ENCODE measurements around the gene TAL2. TPM values are rescaled to one million over a fixed set of nuclear protein-coding genes. Genes with fewer than 3 reads are reported as not detected.

Gene TAL2
- total RNA-seq, 8 experiments from 2014 or later: 0.38 to 1.8 (median 0.71) TPM; not detected in 1

GRCh38 chr9:105679257-105680022, 17.2 kb downstream of the TAL2 start:
- Histone ChIP-seq H3K27ac (no peak overlapping the region), H3K4me1 (replicated peaks in 1 of 2) (peaks cover 0 to 13% of the 10 kb centered on the region in 2 donors), H3K4me3 (no peak overlapping the region)
- ATAC-seq (replicated peaks in 6 of 8): peak in 2 of 8 experiments; percentile 21 to 90
- in situ Hi-C loops (cut with MboI; ENCODE audit: low pct_unique_long_range_greater_than_20kb in 2 of 9, low sequenced_read_pairs in 9 of 9, unreplicated experiment in 9 of 9): no loop called here
- WGBS, 10 experiments: 49 to 100% (median 85%) methylated on average over 2 to 8 of the region's 8 CpGs

GRCh38 chr9:105681313-105681712, 19.1 kb downstream of the TAL2 start:
- in situ Hi-C loops (cut with MboI; ENCODE audit: low pct_unique_long_range_greater_than_20kb in 2 of 9, low sequenced_read_pairs in 9 of 9, unreplicated experiment in 9 of 9): no loop called here
- ATAC-seq (replicated peaks in 6 of 8): no peak
- Histone ChIP-seq H3K4me3 (no peak overlapping the region), H3K4me1 (replicated peaks in 1 of 2) (peaks cover 0 to 13% of the 10 kb centered on the region in 2 donors), H3K27ac (no peak overlapping the region)
- 60 to 100% (median 100%) methylated on average over 1 to 2 of the region's 2 CpGs; no CpG with 5 or more reads in 1 of the 10 experiments for WGBS, 10 experiments

GRCh38 chr9:105681724-105682123, 19.5 kb downstream of the TAL2 start:
- in situ Hi-C loops (cut with MboI; ENCODE audit: low pct_unique_long_range_greater_than_20kb in 2 of 9, low sequenced_read_pairs in 9 of 9, unreplicated experiment in 9 of 9): no loop called here
- peak in 2 of 8 experiments; percentile 35 to 36 for ATAC-seq (replicated peaks in 6 of 8)
- Histone ChIP-seq H3K4me1 (replicated peaks in 1 of 2) (peaks cover 0 to 9% of the 10 kb centered on the region in 2 donors), H3K27ac (no peak overlapping the region), H3K4me3 (no peak overlapping the region)
- 80 to 100% (median 100%) methylated on average over 1 of the region's 1 CpG; no CpG with 5 or more reads in 6 of the 10 experiments for WGBS, 10 experiments

GRCh38 chr9:105683688-105684275, 21.5 kb downstream of the TAL2 start:
- in situ Hi-C loops (cut with MboI; ENCODE audit: low pct_unique_long_range_greater_than_20kb in 2 of 9, low sequenced_read_pairs in 9 of 9, unreplicated experiment in 9 of 9): no loop called here
- H3K27ac ChIP-seq: no peak overlapping the region
- no peaks in the 10 kb centered on the region for H3K4me1 ChIP-seq (replicated peaks in 1 of 2)
- ATAC-seq (replicated peaks in 6 of 8): no peak
- no peak overlapping the region for H3K4me3 ChIP-seq
- 20 to 100% (median 75%) methylated on average over 1 of the region's 1 CpG; no CpG with 5 or more reads in 3 of the 10 experiments for WGBS, 10 experiments

GRCh38 chr9:105686936-105687335, 24.7 kb downstream of the TAL2 start:
- in situ Hi-C loops (cut with MboI; ENCODE audit: low pct_unique_long_range_greater_than_20kb in 2 of 9, low sequenced_read_pairs in 9 of 9, unreplicated experiment in 9 of 9): no loop called here
- WGBS, 10 experiments: 33 to 94% (median 77%) methylated on average over 1 to 4 of the region's 4 CpGs; no CpG with 5 or more reads in 4 of the 10 experiments
- Histone ChIP-seq H3K4me3 (no peak overlapping the region), H3K27ac (no peak overlapping the region), H3K4me1 (replicated peaks in 1 of 2) (no peaks in the 10 kb centered on the region)
- ATAC-seq (replicated peaks in 6 of 8): no peak

GRCh38 chr9:105690742-105691141, 28.5 kb downstream of the TAL2 start:
- no peak overlapping the region for H3K4me3 ChIP-seq
- no peak overlapping the region for H3K27ac ChIP-seq
- peaks cover 0 to 7% of the 10 kb centered on the region in 2 donors for H3K4me1 ChIP-seq (replicated peaks in 1 of 2)
- no peak for ATAC-seq (replicated peaks in 6 of 8)
- 0 to 65% (median 50%) methylated on average over 1 to 2 of the region's 2 CpGs; no CpG with 5 or more reads in 1 of the 10 experiments for WGBS, 10 experiments
- in situ Hi-C loops (cut with MboI; ENCODE audit: low pct_unique_long_range_greater_than_20kb in 2 of 9, low sequenced_read_pairs in 9 of 9, unreplicated experiment in 9 of 9): no loop called here

- Histone ChIP-seq H3K4me3 (peak overlapping the region; percentile 60 to 93 (median 71)), H3K27ac (peak overlapping the region in 1 of 2 donors; percentile 85), H3K4me1 (replicated peaks in 1 of 2) (peaks cover 0 to 12% of the 10 kb centered on the region in 2 donors)
- in situ Hi-C loops (cut with MboI; ENCODE audit: low pct_unique_long_range_greater_than_20kb in 2 of 9, low sequenced_read_pairs in 9 of 9, unreplicated experiment in 9 of 9): no loop called here
- ATAC-seq (replicated peaks in 6 of 8): peak in 2 of 8 experiments; percentile 1 to 3
- 0 to 37% (median 11%) methylated on average over 4 to 15 of the region's 15 CpGs for WGBS, 10 experiments
Measured at GRCh38 chr9:105693435-105694189, 31.4 kb downstream of the TAL2 start.

- peak; percentile 85 to 95 (median 94) for ATAC-seq (replicated peaks in 6 of 8)
- in situ Hi-C loops (cut with MboI; ENCODE audit: low pct_unique_long_range_greater_than_20kb in 2 of 9, low sequenced_read_pairs in 9 of 9, unreplicated experiment in 9 of 9): no loop called here
- H3K4me1 ChIP-seq (replicated peaks in 1 of 2): peaks cover 0 to 16% of the 10 kb centered on the region in 2 donors
- peak within 1 kb of the TSS; percentile 40 to 85 for H3K27ac ChIP-seq
- 0 to 3% (median 0%) methylated on average over 1 to 7 of the region's 65 CpGs; no CpG with 5 or more reads in 7 of the 10 experiments for WGBS, 10 experiments
- peak within 1 kb of the TSS; percentile 60 to 93 (median 71) for H3K4me3 ChIP-seq
Measured at GRCh38 chr9:105694190-105694847, 32.1 kb downstream of the TAL2 start, which contains the start of gene TMEM38B. TMEM38B (plus strand) TSS chr9:105694541; CDS start chr9:105694661, 120 bp downstream.

- peaks cover 0 to 16% of the 10 kb centered on the region in 2 donors for H3K4me1 ChIP-seq (replicated peaks in 1 of 2)
- WGBS, 10 experiments: 0 to 33% (median 0%) methylated on average over 1 to 20 of the region's 42 CpGs; no CpG with 5 or more reads in 2 of the 10 experiments
- in situ Hi-C loops (cut with MboI; ENCODE audit: low pct_unique_long_range_greater_than_20kb in 2 of 9, low sequenced_read_pairs in 9 of 9, unreplicated experiment in 9 of 9): no loop called here
- peak overlapping the region; percentile 60 to 93 (median 71) for H3K4me3 ChIP-seq
- peak; percentile 66 to 80 (median 74) for ATAC-seq (replicated peaks in 6 of 8)
- peak overlapping the region in 1 of 2 donors; percentile 85 for H3K27ac ChIP-seq
Measured at GRCh38 chr9:105694848-105695581, 32.8 kb downstream of the TAL2 start.

- Histone ChIP-seq H3K4me1 (replicated peaks in 1 of 2) (peaks cover 0 to 16% of the 10 kb centered on the region in 2 donors), H3K27ac (no peak overlapping the region), H3K4me3 (peak overlapping the region in 2 of 5 donors; percentile 69 to 93)
- 63 to 100% (median 95%) methylated on average over 2 to 11 of the region's 12 CpGs; no CpG with 5 or more reads in 1 of the 10 experiments for WGBS, 10 experiments
- no peak for ATAC-seq (replicated peaks in 6 of 8)
- in situ Hi-C loops (cut with MboI; ENCODE audit: low pct_unique_long_range_greater_than_20kb in 2 of 9, low sequenced_read_pairs in 9 of 9, unreplicated experiment in 9 of 9): no loop called here
Measured at GRCh38 chr9:105696219-105696793, 34.0 kb downstream of the TAL2 start.

GRCh38 chr9:105697871-105698270, 35.6 kb downstream of the TAL2 start:
- Histone ChIP-seq H3K27ac (no peak overlapping the region), H3K4me1 (replicated peaks in 1 of 2) (peaks cover 0 to 16% of the 10 kb centered on the region in 2 donors), H3K4me3 (no peak overlapping the region)
- in situ Hi-C loops (cut with MboI; ENCODE audit: low pct_unique_long_range_greater_than_20kb in 2 of 9, low sequenced_read_pairs in 9 of 9, unreplicated experiment in 9 of 9): no loop called here
- no peak for ATAC-seq (replicated peaks in 6 of 8)
- 65 to 100% (median 81%) methylated on average over 1 to 4 of the region's 4 CpGs for WGBS, 10 experiments
